GM19328 (cell line): ENCODE measurements around the gene CDKN2B.
"Not testable (repeated sequence)": the region's sequence is repeated elsewhere in the genome, so short reads cannot be mapped to it uniquely, and the experiment has no call there.

ENCODE experiments used
- ATAC-seq: cut with Tn5 transposase; IDR thresholded peaks from one replicate; pipeline ENCODE4 v1.9.1; 2021; ENCODE audit warnings: mild to moderate bottlenecking, moderate library complexity; ENCODE audit not compliant: unreplicated experiment

Gene CDKN2B, protein sequence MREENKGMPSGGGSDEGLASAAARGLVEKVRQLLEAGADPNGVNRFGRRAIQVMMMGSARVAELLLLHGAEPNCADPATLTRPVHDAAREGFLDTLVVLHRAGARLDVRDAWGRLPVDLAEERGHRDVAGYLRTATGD

DNA sequence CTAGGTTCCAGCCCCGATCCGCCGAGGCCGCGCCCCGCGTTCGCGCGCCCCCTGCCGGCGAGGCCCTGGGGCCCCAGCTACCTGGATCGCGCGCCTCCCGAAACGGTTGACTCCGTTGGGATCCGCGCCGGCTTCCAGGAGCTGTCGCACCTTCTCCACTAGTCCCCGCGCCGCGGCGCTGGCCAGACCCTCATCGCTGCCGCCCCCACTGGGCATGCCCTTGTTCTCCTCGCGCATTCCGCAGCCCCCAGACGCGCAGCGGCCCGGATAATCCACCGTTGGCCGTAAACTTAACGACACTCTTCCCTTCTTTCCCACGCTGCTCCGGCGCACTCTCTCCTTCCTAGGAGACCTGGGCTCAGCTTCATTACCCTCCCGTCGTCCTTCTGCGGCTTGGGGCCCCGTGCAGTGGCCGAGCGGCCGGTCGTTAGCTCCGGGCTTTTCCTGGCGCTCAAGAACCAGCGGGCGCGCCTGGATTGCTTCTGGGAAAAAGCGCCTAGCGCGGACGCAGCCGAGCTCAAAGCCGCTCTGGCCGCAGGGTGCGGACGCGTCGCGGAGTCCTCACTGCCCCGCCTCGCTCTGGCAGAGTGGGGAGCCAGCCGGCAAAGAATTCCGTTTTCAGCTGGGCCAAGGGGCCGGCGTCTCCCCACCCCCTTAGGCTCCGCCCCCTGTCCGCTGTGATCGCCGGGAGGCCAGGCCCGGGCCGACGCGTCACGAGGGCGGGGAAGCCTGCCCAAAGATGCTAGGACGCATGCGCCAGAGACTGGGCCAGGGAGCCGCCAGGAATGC is at the start of gene CDKN2B:
CDKN2B (minus strand) TSS at position 589 of the 789 bp plus-strand sequence; CDS start at position 237, 352 bp downstream.
- ATAC-seq, result peak; percentile 93

DNA sequence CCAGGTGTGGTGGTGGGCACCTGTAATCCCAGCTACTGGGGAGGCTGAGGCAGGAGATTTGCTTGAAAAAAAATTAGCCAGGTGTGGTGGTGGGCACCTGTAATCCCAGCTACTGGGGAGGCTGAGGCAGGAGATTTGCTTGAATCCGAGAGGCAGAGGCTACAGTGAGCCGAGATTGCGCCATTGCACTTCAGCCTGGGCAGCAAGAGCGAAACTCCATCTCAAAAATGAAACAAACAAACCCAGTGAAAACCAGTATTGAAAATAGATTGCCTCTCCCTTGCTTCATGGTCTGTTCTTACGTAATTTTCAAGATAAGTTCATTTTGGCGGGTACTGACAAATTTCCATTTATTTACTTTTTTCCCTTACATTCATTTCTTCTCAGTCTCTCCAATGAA is 48.9 kb upstream of the CDKN2B start:
- not testable (repeated sequence) for ATAC-seq

DNA sequence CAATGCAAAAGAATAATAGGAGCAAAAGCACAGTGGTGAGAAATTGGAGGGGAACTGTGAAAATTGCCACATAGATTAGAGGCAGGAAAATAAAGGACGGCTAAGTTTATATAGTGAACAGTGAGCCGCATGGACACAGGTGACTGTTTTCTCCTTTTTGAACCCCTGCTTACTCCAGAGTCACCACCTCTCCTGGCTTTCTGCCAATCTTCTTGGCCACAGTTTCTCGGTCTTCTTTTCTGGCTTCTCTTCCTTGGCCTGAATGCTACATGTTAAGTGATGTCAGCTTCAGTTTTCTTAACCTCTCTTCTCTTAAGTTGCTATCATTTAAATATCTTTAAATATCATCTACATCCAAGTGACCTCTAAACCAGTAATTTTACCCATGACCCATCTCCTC is 47.3 kb upstream of the CDKN2B start:
- ATAC-seq, result no peak

DNA sequence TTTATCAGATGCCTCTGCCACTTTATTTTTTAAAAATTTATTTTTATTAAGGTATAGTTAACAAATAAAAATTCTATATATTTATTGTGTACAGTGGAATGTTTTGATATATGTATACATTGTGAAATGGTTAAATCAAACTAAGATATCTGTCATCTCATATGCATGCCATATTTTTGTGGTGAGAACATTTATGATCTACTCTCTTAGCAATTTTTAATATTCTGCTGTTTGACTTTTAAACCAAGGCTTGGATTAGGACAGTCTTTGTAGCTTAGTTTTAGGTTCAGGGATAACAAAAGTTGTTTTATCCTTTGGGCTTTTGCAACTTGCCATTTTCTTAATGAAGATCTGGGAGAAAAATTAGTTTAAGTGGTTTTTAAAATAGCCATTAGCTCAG is 46.0 kb upstream of the CDKN2B start:
- no peak for ATAC-seq

DNA sequence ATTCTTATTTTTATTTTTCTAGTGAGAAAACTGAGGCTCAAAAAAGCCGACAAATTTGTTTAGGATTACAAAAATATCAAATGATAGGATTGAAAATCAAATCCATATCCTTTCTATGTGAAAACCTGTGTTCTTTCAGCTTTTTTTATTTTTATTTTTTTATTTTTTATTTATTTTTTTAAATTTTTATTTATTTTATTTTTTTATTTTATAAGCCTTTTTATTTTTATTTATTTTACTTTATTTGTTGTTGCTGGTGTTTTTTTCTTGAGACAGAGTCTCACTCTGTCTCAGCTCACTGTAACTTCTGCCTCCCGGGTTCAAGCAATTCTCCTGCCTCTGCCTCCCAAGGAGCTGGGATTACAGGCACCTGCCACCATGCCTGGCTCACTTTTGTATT is 45.4 kb upstream of the CDKN2B start:
- no peak for ATAC-seq

DNA sequence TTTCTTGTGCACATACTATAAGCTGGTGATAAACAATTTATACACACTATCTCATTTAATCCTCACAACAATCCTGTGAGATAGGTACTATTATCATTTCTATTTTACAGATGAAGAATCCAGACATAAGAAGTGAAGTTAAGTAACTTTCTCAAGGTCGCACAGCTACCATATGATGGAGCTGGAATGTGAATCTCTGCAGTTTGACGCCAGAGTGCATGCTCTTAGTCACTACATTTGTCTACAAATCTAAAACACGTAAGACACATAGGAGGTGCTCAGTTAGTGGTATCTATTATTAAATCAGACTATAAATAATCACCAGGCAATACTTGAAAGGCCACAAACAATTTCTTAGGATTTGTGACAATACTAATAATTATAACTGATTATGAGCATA is 45.0 kb upstream of the CDKN2B start:
- ATAC-seq, result no peak

DNA sequence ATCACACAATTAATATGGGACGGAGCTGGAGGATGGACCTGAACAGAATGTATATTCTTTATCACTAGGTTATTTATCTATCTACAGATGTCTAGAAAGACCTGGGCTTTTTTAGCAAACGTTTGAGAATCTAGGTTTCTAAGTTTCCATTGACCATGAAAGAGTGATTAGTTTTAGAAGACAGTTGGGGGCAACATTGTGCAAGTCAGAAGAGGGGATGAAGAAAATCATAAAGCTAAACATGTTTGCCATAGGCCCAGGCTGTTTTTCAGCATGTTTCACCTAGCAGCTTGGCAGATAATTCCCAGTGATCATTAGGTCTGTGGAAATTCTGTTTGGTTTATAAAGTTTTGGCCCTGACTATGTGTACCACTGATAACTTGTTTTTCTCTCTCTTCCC is 44.1 kb upstream of the CDKN2B start:
- no peak for ATAC-seq

DNA sequence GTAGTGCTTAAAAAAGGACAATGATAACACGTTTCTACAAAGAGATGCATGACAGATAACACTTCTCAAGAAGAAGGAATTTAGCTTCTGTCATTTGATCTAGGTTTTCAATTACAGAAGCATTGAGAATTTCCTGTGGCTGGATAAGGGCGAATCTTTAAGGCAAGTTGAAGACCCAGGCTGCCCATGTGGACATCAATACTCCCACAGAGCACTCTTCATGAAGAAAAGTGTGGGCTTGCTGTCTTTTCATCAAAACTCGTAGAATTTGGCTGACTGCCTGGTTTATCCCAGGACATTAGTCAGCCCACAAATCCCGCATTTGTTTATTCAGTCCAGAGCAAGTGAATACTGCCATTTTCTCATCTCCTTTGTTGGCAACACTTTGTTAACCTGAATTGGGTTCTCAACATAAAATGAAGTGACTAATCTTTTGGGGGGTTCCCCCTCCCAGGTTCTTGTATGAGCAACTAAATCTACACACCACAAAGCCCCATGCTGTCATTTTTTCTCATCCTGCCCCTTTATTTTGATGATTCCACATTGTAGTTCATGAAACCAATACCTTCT is 43.4 kb upstream of the CDKN2B start:
- ATAC-seq, result no peak

DNA sequence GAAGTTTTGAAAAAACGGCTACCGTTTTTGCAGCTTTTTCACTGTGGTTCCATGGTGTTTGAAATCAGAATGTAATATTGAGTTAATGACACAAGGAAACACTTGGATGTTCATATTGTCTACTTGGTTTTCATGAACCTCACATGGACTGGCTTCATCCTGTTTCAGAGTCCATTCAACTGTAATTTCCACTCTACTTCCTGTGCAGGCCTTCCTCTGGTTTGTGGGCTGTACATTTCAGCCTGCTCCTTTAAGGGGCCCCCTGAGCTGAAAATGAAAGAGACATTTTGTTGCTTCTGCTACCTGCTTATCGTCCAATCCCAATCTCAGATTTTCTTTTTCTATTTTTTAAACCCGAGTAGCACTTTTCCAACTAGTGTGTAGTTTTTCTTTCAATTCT is 41.8 kb upstream of the CDKN2B start:
- ATAC-seq, result peak; percentile 69

DNA sequence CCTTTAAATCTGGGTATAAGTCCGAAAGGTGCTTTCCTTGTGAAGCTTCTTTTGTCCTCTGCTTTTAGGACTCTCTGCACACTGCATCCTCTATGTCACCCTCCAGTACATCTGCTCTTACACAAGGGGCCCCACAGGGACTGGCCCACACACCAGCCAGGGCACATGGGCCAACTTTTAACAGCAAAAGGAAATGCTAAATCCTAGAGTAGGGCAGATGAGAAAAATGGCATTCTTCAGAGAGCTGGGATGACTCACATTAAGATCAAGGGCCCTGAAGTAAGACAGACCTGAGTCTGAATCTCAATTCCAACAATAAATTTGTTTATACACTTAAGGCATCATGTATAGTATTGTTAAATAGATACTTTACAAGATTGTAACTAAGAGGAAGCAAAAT is 40.3 kb upstream of the CDKN2B start:
- ATAC-seq, result no peak

DNA sequence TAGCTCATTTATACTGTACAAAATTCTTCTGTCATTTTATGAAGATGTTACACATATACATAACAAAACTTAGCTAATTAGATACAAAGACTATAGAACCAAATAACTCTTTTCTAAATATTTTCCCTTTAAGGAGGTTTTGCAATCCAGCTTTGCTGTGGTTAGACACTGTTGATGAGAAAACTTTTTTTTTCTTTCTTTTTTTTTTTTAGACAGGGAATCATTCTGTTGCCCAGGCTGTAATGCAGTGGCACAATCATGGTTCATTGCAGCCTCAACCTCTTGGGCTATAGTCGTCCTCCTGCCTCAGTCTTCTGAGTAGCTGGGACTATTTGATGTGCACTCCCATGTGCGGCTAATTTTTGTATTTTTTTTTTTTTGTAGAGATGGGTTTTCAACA is 38.5 kb upstream of the CDKN2B start:
- no peak for ATAC-seq

DNA sequence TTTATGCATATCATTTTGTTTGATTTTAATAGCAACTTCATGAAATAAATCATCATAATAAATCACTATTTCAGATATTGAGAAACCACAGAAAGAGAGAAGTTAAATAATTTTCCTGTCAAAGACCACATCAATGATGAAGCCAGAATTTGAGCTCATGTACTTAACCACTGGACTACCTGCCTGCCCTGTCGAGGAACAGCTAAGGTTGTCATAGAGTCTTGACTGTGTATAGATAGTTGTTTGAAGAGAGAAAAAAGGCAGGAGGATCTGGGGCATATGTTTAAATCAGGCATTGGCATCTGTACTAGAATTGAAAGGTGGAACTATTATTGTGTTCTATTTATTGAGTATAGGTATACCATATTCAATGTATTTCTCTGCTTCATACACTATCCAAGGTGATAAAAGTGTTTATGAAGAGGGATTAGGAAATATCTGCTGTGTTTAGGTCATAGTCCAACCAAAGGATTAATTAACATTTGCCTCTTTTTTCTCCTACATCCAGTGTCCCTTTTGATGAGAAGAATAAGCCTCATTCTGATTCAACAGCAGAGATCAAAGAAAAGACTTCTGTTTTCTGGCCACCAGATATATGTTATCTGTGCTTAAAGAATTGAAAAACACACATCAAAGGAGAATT is 37.3 kb upstream of the CDKN2B start:
- ATAC-seq, result no peak

DNA sequence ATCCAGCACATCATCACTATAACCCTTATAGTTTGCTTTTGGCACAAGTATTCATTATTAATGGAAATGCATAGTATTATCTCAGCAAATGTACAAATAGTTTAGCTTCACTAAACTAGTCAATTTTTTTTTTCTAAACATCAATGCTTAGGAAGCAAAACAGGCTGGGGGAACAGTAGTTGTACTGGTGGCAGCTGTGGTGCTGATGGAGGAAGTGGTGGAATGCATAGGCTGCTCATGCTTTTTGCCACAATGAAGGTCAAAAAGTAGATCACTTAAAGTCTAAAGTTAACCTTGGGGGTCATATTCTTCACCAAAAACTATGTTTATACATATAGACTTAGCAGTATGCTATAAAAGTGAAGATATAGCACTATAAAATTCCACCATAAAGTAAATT is 36.3 kb upstream of the CDKN2B start:
- no peak for ATAC-seq

DNA sequence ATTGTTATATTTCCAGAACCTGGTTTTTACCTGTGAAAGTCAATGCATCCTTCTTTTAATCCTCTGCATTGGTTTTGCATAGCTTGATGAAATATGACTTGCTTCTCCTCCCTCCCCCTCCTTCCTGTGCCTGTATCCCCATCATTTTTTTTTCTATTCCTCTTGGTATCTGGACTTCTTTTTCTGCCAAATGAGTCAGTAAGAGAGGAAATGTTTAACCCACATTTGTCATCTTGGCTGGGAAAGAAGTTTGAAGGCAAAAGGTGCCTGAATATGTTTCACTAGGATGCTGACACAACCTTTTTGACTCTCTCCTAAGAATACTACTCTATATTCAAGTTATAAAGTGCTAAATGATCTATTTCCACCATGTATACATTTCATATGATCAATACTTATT is 35.5 kb upstream of the CDKN2B start:
- ATAC-seq, result no peak

DNA sequence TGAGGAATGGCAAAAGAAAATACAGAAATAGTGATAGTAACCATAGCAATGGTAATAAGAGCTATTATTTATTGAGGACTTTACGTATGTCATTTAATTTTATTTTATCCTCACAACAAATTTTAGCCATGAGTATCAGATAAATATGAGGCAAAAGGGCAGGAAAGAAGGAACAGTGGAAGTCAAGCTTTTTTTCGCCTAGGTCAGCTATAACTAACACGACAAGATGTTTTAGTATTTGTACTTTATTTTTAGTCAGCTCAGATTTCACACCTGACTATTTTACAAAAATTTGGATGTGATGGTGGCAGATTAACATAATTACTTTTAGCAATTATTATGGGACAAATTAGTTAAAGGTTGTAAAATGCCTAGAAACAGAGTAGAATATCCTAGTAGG is 34.8 kb upstream of the CDKN2B start:
- ATAC-seq, result no peak

DNA sequence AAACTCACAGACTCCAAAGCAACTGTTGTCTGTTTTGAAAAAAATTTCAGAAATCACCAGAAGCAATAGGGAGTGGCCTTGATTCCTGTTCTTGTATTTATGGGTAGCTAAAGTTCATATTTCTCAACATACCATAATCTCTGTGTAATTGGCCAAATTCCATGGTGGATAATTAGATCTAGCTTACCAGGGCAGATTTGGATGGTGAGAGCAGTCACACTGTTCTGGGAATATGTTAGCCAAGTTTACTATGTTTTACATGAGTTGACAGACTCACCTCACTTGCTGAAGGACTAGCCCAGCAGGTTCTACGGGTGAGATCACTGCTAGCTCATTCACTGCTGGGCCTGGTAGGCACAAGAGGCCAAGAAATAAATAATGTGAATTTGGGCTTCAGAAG is 32.7 kb upstream of the CDKN2B start:
- no peak for ATAC-seq

DNA sequence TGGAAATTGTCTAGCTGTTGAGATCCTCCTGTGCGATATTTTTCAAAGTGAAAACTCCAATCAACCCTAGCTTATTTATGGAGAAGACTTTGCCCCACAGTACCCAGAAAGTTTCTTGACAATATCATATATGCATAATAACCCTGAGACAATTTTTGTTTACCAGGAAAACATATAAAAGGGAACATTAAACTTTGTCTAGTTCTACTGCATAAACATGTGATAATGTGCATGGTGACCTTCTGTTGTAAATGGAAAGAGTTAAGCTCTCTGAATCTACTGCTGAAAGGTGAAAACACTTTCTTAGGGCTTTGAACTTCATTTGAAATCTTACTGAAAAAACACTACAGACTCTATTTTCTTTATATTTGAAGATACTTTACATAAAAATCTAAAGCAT is 32.2 kb upstream of the CDKN2B start:
- ATAC-seq, result no peak

DNA sequence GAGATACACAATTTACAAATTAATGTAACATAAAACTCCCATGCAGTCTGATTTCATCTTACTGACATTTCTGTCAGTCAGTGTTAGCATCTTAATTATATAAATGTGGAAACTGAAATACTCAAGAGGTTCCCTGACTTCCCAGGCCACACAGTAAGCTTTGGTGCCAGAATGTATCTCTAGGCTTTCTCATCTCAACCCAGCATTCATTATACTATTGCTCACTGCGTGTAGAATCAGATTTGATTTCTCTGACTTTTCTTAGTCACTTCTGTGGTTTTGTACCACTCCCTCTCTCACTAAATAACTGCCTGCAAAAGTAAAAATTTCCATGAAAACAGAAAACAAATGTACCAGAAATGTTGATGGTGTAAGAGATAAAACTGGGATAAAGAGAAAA is 31.7 kb upstream of the CDKN2B start:
- ATAC-seq, result no peak

DNA sequence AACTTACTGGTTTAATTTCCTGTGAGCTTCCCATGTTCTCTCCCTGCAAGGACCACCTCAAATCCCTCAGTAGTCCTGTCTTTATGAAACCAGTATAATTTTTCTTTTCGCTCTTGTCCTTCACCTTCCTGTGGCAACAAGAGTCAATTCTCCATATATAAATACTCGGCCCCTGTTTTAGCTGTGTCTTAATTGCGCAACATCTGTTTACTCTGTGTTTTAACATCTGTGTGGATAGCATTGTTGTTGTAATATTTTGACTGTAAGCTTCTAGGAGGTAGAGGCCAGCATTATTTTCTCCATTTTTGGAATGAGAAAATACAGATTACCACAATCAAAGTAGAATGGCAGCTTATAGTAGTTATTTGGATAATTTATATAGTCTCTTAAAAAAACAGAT is 30.2 kb upstream of the CDKN2B start:
- ATAC-seq, result no peak

DNA sequence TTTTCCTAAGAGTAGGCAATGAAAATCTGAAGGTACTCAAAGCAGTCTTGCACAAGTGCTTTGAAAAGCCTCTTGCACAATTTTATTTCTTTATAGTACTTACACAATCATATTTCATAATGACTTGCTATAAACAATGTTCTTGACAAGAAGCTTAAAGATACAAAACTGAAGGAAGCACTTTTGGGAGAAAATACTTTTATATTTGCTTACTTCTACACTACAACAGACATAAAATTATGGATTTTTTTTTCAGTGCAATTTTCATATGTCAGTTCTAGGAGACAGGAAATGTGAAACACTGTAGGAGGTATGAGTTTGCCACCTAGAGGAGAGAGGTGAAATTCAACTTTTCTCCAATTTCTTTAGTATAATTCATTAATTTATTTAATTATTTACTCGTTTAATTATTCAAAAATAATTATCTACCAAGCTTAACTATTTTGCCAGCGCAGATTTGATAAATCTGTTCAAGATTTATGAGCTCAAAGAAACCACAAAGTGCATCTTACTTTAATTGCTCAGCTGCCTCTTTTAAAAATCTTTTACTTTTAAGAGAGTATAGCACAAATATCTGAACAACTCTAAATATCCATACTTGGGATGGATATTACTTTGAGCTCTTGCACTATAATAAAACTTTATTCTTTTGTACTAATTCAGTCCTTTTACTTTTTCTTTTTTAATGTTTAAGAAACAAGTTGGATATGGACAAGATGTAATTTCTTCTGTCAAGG is 29.0 kb upstream of the CDKN2B start:
- no peak for ATAC-seq

DNA sequence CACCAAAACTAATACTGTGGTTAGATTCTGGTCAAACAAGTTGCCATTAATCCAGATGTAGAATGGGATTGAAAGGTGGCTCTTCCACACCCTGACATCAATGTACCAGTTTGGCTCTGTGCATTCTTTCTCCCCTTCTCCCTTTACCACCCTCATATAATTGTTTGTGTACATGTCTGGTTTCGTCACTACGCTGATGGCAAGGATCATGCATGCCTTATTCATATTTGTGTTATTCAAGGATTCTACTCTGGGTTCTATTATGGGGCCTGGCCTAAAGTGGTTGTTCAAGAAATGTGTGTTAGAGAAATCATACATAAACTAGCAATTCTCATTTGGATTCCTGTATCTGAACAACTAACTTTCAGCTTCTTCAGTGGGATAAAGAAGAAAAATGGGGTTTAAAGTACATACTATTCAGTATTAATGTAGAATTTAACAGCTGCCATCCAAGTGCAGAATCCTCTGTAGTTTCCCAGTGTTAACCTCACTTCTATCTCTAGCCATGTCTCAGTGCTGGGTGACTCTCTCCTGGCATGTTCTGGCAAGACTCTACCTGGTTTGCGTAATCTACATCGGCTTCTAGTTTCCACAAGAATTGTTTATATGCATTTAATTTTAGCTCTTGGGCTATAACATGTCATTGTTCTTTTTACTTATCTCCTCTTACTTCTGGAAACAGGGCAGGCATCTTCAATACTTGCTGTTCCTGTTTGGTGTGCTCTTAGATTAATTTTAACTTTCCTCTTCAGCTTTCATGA is 27.9 kb upstream of the CDKN2B start:
- no peak for ATAC-seq
